GM12892 (cell line): ENCODE results near the gene CMTR2.

Experiments used
- POLR2A ChIP-seq: IDR thresholded peaks from 2 replicates; pipeline ENCODE4 v1.6.1; 2011; ENCODE audit warnings: low read depth, low read length, control low read depth
- POLR2AphosphoS5 ChIP-seq: IDR thresholded peaks from 2 replicates; pipeline ENCODE4 v1.6.1; 2011; ENCODE audit warnings: low read depth, low read length, control low read depth
- TAF1 ChIP-seq: IDR thresholded peaks from 2 replicates; pipeline ENCODE4 v1.6.1; 2011; ENCODE audit warnings: low read depth, mild to moderate bottlenecking, control low read depth, low read length, borderline replicate concordance

DNA sequence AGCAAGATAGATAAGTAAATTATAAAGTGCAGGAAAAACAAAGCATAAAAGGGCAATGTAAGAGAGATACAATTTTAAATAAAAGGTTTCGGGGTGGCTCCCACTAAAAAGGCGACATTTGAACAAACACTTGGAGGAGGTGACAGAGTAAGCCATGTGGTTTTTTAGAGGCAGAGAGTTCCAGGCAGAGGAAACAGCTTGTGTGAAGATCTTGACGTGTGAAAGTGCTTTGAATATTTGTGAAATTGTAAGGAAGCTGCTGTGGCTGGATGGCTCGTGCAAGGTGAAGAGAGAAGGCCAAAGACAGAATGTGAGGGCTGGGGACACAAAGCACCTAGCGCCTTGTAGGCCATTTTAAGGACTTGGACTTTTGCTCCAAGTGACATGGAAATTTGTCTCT, 30.1 kb downstream of the CMTR2 start:
- TF ChIP-seq POLR2AphosphoS5 = no peak
- no peak for TF ChIP-seq POLR2A
- no peak for TF ChIP-seq TAF1
